Epithelial cell of esophagus (primary cell): ENCODE results near the gene ACAP1.
"Not testable (repeated sequence)": the region's sequence is repeated elsewhere in the genome, so short reads cannot be mapped to it uniquely, and the experiment has no call there.

Experiments
- DNase-seq: peaks from one replicate; pipeline ENCODE4 v3.0.0; 2010; ENCODE audit warnings: low read depth
- H3K4me3 ChIP-seq: 2 replicates; pipeline ENCODE4 v1.5.1; 2011; ENCODE audit warnings: mild to moderate bottlenecking, low read length, control low read depth
- CTCF ChIP-seq: IDR thresholded peaks from 2 replicates; pipeline ENCODE4 v1.5.1; 2011; ENCODE audit warnings: low read depth, mild to moderate bottlenecking, low read length, control low read depth, inconsistent platforms; ENCODE audit not compliant: insufficient read depth; ENCODE audit errors: missing control alignments

The ACAP1 gene

GRCh38 chr17:7356756-7357155 is 20.4 kb downstream of the ACAP1 start:
- no peak for DNase-seq
- no peak overlapping the region for H3K4me3 ChIP-seq

GRCh38 chr17:7357381-7357780 is 21.1 kb downstream of the ACAP1 start:
- no peak for DNase-seq
- H3K4me3 ChIP-seq: no peak overlapping the region
- TF ChIP-seq CTCF: no peak

More at GRCh38 chr17:7356756-7357155, 20.4 kb downstream of the ACAP1 start:
- TF ChIP-seq CTCF: no peak

GRCh38 chr17:7361906-7362305 is 25.6 kb downstream of the ACAP1 start:
- DNase-seq: peak; percentile 92
- TF ChIP-seq CTCF: no peak
- no peak overlapping the region for H3K4me3 ChIP-seq

- peak; percentile 83 for DNase-seq
- no peak overlapping the region for H3K4me3 ChIP-seq
- TF ChIP-seq CTCF: no peak
Measured at GRCh38 chr17:7363311-7363710, 27.0 kb downstream of the ACAP1 start.

- H3K4me3 ChIP-seq, DNase-seq: not testable (repeated sequence)
Measured at GRCh38 chr17:7365963-7366362, 29.6 kb downstream of the ACAP1 start.

GRCh38 chr17:7367083-7367482 is 30.8 kb downstream of the ACAP1 start:
- no peak for DNase-seq
- TF ChIP-seq CTCF: no peak
- no peak overlapping the region for H3K4me3 ChIP-seq

- TF ChIP-seq CTCF: no peak
- no peak overlapping the region for H3K4me3 ChIP-seq
- DNase-seq: no peak
Measured at GRCh38 chr17:7367918-7368598, 31.7 kb downstream of the ACAP1 start.

- H3K4me3 ChIP-seq, DNase-seq: not testable (repeated sequence)
Measured at GRCh38 chr17:7368599-7368994, 32.3 kb downstream of the ACAP1 start.
